IPS DF 4.7 (cell line): ENCODE data around the gene SARDH.

Experiments used
- DNase-seq: peaks from one replicate; pipeline ENCODE4 v3.0.0-alpha.2; 2013; ENCODE audit warnings: low spot score; ENCODE audit errors: extremely low read depth

The SARDH gene

GRCh38 chr9:133735415-133735775 is 2.8 kb downstream of the SARDH start:
- no peak for DNase-seq

GRCh38 chr9:133734590-133735414 is 3.4 kb downstream of the SARDH start:
- no peak for DNase-seq

DNA sequence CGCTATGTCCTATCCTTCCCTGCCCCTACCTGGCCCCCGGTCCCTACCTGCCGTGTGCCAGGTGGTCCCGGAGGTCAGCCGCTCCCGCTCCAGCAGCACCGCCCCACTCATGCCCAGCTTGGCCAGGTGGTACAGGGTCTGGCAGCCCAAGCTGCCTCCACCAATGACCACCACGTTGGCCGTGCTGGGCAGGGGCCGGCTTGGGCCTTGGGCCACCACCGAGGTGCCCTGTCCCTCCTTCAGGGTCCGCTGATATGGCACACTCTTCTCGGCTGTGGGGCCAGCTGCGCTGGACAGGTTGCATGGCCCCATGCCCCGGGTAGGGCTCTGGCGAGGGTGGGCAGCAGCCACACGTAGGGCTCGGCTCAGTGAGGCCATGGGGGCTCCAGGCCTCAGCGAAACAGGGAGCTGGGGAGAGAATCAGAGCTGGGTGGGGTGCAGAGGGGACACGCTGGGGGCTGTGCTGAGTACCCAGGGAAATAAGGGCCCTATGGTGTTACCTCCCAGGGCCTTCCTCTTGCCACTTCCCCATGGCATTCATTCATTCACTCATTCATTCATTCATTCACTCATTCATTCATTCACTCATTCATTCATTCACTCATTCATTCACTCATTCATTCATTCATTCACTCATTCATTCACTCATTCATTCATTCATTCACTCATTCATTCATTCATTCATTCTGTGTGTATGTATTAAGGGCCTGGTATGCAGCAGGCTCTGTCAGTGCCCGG is 4.2 kb downstream of the SARDH start:
- DNase-seq, result no peak

DNA sequence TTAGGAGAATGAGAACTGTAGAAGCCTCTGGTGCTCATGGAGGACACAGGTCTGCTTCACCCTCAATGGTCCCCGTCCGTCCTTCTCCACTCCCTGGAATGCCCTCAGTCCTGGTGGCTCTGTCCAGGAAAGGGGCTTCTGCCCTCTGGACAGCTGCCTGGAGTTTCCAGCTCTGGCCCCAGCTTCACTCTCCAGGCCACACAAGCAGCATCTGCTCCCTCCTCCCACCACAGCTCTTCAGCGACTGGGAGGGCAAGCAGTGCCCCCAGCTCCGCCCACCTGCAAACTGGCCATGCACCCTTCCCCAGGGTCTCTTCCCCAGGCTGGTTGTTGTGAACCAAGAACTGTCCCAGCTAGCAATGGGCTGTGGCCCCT is 4.7 kb downstream of the SARDH start:
- no peak for DNase-seq

GRCh38 chr9:133732639-133733408 is 5.3 kb downstream of the SARDH start:
- DNase-seq, result no peak

GRCh38 chr9:133731876-133732638 is 6.1 kb downstream of the SARDH start:
- no peak for DNase-seq

GRCh38 chr9:133730994-133731715 is 7.0 kb downstream of the SARDH start:
- DNase-seq, result no peak

GRCh38 chr9:133729617-133730281 is 8.4 kb downstream of the SARDH start:
- DNase-seq, result no peak

DNA sequence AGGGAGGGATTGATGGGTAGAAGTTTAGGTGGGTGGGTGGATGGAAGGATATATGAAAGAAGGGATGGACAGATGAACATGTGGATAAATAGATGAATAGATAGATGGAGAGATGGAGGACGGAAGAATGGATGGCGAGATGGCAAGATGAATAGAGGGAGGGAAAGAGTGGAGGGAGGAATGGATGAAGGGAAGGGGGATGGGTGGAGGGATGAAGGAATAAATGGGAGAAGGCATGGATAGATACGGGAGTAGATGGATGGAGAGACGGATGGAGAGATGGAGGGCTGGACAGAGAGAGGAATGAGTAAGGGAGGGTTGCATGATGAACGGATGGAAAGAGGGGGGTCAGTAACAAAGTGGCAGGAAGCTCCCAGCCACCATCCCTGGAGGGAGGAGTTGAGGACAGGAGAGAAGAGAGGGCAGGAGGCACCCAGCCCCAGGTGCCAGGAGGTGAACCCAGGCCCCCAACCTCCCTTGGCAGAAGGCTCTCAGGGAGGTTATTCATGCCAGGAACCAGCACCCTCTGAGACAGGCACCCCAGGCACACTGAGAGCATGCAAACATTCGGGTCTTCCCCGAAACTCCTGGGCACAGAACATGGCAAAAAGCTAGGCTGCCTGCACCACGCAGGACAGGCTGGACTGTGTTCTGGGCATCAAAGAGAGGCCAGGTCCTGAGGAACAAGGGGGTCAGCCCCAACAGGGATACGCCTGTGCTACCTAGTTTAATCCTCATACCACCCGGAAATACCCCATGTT is 9.1 kb downstream of the SARDH start:
- no peak for DNase-seq

DNA sequence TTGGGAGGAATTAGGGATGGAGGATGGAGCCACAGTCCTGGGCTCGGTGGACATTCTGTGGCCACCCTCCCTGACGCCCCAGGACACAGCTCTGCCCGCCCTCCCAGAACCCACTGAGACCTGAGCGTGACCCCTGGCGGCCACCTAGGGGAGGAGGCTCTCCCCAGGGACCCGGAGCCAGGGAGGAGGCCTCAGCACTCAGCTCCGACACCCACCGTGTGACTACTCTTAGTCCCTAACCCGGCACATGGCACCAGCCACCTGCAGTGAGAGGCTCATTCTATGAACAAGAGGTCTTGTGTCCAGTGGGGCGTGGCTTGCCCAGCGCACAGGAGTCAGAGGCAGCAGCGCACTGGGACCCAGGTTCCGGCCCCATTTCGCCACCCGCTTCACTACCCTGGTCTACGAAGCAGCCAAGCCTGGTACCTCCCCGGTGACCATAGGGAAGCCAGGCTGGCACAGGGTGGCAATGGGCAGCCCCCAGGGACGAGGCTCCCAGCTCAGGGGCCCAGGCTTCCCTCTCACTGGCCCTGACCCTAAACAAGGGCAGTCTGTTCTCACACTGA is 10.2 kb downstream of the SARDH start:
- DNase-seq, result no peak

GRCh38 chr9:133727277-133727875 is 10.8 kb downstream of the SARDH start:
- DNase-seq, result no peak

DNA sequence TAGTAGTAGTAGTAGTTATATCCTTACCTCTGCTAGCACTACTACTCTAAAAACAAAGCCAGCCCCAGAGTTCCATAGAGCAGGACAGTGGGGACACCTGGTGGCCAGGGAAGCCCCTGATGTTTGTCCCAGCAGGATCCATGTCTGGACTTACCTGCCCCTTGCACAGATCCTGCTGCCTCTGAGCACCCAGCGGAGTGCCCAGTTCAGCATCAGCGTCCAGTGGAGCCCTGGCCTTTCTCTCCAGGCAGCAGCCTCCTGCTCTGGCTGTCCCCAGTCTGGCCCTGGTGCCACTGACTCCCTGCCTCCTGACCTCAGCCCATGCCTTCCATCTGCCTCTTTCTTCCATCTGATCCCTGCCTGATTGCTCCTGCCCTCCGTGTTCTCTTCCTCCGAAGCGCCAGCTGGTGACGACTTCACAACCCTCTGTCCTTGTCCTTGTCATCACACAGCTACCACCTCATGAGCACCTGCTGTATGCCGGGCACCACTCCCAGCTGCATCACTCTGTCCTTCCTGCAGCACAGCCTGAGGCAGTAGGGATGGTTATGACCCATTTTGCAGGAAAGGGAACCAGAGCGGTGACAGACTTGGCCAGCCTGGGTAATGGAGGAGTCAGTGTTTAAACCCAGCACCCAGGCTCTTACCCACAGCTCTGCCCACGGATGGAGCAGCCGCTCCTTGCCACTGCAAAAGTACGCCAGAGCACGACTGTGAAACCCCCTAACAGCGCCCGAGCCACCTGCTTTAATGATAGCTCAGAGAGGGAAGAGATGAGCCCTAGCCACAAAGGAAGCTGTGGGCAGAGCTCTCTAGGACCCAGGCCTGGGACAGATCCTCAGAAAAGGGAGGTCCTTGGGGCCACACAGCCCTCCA is 11.5 kb downstream of the SARDH start:
- DNase-seq, result no peak

GRCh38 chr9:133725886-133726285 is 12.3 kb downstream of the SARDH start:
- no peak for DNase-seq

DNA sequence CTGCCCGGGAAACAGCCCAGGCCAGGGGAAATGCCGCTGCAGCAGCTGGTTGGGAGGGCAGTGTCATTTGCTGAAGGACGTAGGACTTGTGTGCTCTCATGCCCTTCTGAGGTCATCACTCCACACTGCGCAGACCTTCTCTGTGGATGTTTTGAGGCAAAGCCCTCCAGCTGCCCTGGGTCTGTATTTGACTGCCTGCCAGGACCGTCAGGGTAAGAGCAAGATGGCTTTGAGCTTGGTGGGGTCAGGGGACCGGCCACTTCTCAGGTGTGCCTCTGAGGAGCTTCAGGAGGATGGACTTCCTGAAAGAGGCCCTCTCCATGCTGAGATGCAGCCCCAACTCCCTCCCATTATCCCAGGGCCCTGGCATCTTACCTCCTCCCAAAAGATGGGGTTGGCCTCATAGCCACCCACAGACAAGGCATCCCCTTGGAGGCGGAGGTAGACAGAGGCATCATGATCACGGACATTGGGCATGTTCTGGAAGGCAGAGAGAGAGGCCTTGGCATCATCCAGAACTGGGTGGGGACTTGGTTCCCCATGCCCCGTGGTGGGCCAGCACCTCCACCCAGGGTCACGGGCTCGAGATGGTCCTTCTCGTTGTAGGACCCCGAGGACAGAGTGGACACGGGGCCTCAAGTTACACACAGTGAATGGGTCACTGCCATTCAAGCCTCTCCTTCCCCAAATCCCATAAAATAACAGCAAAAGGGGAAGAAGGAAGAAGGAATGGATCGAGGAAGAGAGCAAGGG is 19.4 kb downstream of the SARDH start:
- no peak for DNase-seq

GRCh38 chr9:133717113-133718031 is 20.8 kb downstream of the SARDH start:
- DNase-seq, result no peak

DNA sequence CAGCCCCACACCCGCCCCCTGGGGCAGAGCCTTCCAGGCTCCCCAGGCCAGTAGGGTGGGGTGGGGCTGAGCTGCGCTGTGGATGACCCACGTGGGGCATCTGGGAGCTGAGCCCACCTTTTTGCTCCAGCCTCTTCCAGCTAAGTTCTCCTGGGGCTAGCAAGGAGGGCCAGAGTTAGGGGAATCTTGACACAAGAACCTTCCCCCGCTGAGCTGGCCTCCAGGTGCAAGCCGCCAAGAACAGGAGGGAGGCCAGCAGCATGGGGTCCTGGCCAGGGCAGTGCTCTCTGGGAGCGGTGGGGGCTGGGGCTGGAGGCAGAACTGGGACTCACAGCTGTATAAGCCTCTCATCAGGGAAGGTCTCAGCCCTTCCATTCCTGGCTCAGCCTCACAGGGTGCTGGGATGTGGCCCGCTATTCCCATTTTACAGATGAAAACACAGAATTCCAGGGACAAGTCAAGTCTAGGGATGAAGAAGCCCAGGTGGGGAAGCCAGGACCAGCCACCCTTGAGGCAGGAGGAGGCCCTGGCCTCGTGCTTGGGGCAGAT is 21.5 kb downstream of the SARDH start:
- DNase-seq, result no peak
